ENCODE measurements around the gene LRRC9.
"Not testable (repeated sequence)": the region's sequence is repeated elsewhere in the genome, so short reads cannot be mapped to it uniquely, and the experiment has no call there.

LRRC9 gene

DNA sequence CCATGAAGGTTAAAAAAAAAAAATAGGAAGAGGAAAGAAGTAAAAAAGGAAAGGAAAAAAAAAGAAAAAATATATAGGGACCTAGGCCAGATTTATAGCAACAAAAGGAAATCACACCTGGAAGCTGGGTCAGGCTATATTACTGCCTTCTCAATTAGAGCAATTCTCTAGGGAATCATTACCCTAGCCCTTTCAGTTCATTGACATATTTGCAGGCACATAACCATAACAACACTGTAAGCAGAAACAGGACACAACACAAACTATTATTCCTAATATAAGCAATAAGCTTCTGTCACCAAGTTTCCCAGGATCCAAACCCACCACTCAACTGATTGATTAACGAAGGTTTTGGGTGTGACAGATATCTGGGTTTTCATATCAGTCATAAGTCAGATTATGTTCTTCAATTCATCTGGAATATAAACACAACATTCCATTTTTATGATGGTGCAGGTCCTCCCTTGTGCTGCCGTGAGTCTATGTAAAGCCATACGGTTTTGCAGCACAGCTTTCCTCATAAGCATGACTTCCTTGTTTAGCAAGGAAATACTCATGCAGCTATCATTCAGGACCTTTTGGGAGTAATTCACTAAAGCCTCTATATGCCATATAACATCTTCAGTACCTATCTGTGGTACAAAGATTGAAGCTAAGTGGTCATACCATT lies 176.0 kb downstream of the LRRC9 start:
- H3K27ac ChIP-seq, result no peak overlapping the region
- H3K36me3 ChIP-seq (ENCODE audit: control insufficient read depth, insufficient read depth, low read length), result no peaks in the 10 kb centered on the region
- peaks cover 50% of the 10 kb centered on the region for H3K79me2 ChIP-seq
- H3K4me1 ChIP-seq, result peaks cover 5% of the 10 kb centered on the region
- no peak overlapping the region for H3K4me3 ChIP-seq (ENCODE audit: low read depth, low read length)
- H3K9ac ChIP-seq, result no peak overlapping the region
- no peaks in the 10 kb centered on the region for H3K27me3 ChIP-seq (ENCODE audit: control insufficient read depth, insufficient read depth, low read length)
- H2AFZ ChIP-seq, result no peak overlapping the region
- no peak overlapping the region for H3K4me2 ChIP-seq (ENCODE audit: low read length)
- no peak for TF ChIP-seq CTCF (IDR thresholded peaks at IDR 0.05)
- no peaks in the 10 kb centered on the region for H3K9me3 ChIP-seq (ENCODE audit: control insufficient read depth, low read length)

DNA sequence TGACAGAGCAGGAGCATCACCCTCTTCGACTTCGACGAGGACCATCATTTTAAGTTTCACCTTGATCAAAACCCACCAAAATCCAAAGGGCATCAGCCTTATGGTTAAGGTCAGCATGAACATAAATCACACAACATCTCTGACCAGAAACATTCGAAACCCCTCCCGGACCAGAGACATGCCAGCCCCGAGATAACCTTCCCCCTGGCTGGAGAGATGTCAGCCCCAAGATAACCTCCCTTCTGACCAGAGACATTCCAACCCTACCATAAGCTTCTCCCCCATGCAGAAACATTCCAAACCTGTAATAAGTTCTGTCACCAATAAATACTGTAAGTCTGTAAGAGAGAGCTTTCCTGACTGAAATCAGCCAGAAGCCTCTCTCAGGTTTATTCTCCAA lies 178.0 kb downstream of the LRRC9 start:
- Histone ChIP-seq H3K27ac (no peak overlapping the region), H3K27me3 (ENCODE audit: control insufficient read depth, insufficient read depth, low read length) (no peaks in the 10 kb centered on the region), H3K36me3 (ENCODE audit: control insufficient read depth, insufficient read depth, low read length) (no peaks in the 10 kb centered on the region), H3K9me3 (ENCODE audit: control insufficient read depth, low read length) (no peaks in the 10 kb centered on the region), H3K4me1 (peaks cover 3% of the 10 kb centered on the region), H3K4me3 (ENCODE audit: low read depth, low read length) (no peak overlapping the region), H2AFZ (no peak overlapping the region), H3K79me2 (peaks cover 55% of the 10 kb centered on the region), H3K4me2 (ENCODE audit: low read length) (no peak overlapping the region), H3K9ac (no peak overlapping the region)
- no peak for TF ChIP-seq CTCF (IDR thresholded peaks at IDR 0.05)

GRCh38 chr14:60099855-60100254 lies 179.9 kb downstream of the LRRC9 start:
- not testable (repeated sequence) for H3K4me1 ChIP-seq; H3K27me3 ChIP-seq (ENCODE audit: control insufficient read depth, insufficient read depth, low read length)

DNA sequence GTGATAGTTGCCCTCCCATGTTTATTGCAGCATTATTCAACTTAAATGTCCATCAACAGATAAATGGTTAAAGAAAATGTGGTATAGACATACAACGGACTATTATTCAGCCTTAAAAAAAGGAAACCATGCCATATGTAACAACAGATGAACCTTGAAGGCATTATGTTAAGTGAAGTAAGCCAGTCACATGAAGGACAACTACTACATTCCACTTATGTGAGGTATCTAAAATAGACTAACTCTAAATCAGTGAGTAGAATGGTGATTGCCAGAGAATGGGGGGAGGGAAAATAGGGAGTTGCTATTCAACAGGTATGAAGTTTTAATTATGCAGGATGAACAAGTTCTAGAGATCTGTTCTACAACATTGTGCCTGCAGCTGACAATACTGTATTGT lies 181.8 kb downstream of the LRRC9 start:
- TF ChIP-seq CTCF (IDR thresholded peaks at IDR 0.05), result no peak
- H3K9ac ChIP-seq, result no peak overlapping the region
- no peaks in the 10 kb centered on the region for H3K4me1 ChIP-seq
- H3K27me3 ChIP-seq (ENCODE audit: control insufficient read depth, insufficient read depth, low read length), result no peaks in the 10 kb centered on the region
- H3K9me3 ChIP-seq (ENCODE audit: control insufficient read depth, low read length), result no peaks in the 10 kb centered on the region
- no peak overlapping the region for H3K4me3 ChIP-seq (ENCODE audit: low read depth, low read length)
- H2AFZ ChIP-seq, result no peak overlapping the region
- H3K36me3 ChIP-seq (ENCODE audit: control insufficient read depth, insufficient read depth, low read length), result no peaks in the 10 kb centered on the region
- H3K4me2 ChIP-seq (ENCODE audit: low read length), result no peak overlapping the region
- H3K27ac ChIP-seq, result no peak overlapping the region
- peaks cover 43% of the 10 kb centered on the region for H3K79me2 ChIP-seq

More at GRCh38 chr14:60099855-60100254, 179.9 kb downstream of the LRRC9 start:
- not testable (repeated sequence) for H3K27ac ChIP-seq; H3K9me3 ChIP-seq (ENCODE audit: control insufficient read depth, low read length); H3K4me2 ChIP-seq (ENCODE audit: low read length); H3K36me3 ChIP-seq (ENCODE audit: control insufficient read depth, insufficient read depth, low read length); H2AFZ ChIP-seq; H3K4me3 ChIP-seq (ENCODE audit: low read depth, low read length); H3K9ac ChIP-seq
- H3K79me2 ChIP-seq, result peaks cover 53% of the 10 kb centered on the region

DNA sequence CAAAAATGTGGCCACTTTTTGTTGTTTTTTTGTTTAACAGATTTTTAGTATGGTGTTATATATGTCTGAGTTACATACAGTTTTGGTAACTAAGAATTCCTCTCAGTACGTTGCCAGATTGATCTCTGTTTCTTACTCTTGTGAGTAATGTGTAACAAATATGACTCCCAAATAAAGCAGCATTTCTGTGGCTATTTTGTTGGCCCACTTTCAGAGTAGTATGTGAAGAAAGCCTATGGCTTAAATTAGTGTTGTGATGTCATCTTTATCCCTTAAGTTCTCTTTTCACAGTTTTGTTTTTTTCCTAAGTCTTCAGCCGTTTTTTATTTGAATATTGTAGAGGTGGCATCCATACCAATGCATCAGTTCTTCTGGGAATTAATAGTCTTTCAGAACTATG lies 182.4 kb downstream of the LRRC9 start:
- Histone ChIP-seq H3K9ac (no peak overlapping the region), H2AFZ (no peak overlapping the region), H3K4me3 (ENCODE audit: low read depth, low read length) (no peak overlapping the region), H3K36me3 (ENCODE audit: control insufficient read depth, insufficient read depth, low read length) (no peaks in the 10 kb centered on the region), H3K4me1 (no peaks in the 10 kb centered on the region), H3K4me2 (ENCODE audit: low read length) (no peak overlapping the region), H3K79me2 (peaks cover 43% of the 10 kb centered on the region), H3K27ac (no peak overlapping the region), H3K27me3 (ENCODE audit: control insufficient read depth, insufficient read depth, low read length) (no peaks in the 10 kb centered on the region), H3K9me3 (ENCODE audit: control insufficient read depth, low read length) (no peaks in the 10 kb centered on the region)
- TF ChIP-seq CTCF (IDR thresholded peaks at IDR 0.05), result no peak
